ENCODE results near the gene TCIRG1.

GRCh38 chr11:68051191-68052136, 12.6 kb downstream of the TCIRG1 start:
- TF ChIP-seq CTCF (conservative IDR thresholded peaks at IDR 0.05; ENCODE audit: low read length) (no peak), EZH2phosphoT487 (IDR thresholded peaks at IDR 0.05; ENCODE audit: borderline replicate concordance, low read depth, low read length) (no peak)

All from OCI-LY7 (cell line).